ENCODE data around the gene CCDC149.

CCDC149 gene

GRCh38 chr4:24849351-24849750 lies 63.5 kb downstream of the CCDC149 start:
- DNase-seq (ENCODE audit: low read depth in 1 of 2, low spot score in 1 of 2): no peak
- H3K4me3 ChIP-seq (replicated peaks; ENCODE audit: insufficient read depth, low read length): no peak overlapping the region
- H3K27ac ChIP-seq (replicated peaks): no peak overlapping the region
- H3K27me3 ChIP-seq (ENCODE audit: insufficient read depth, poor library complexity, severe bottlenecking): no peaks in the 10 kb centered on the region
- TF ChIP-seq, protein P1, sequence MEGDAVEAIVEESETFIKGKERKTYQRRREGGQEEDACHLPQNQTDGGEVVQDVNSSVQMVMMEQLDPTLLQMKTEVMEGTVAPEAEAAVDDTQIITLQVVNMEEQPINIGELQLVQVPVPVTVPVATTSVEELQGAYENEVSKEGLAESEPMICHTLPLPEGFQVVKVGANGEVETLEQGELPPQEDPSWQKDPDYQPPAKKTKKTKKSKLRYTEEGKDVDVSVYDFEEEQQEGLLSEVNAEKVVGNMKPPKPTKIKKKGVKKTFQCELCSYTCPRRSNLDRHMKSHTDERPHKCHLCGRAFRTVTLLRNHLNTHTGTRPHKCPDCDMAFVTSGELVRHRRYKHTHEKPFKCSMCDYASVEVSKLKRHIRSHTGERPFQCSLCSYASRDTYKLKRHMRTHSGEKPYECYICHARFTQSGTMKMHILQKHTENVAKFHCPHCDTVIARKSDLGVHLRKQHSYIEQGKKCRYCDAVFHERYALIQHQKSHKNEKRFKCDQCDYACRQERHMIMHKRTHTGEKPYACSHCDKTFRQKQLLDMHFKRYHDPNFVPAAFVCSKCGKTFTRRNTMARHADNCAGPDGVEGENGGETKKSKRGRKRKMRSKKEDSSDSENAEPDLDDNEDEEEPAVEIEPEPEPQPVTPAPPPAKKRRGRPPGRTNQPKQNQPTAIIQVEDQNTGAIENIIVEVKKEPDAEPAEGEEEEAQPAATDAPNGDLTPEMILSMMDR (IDR thresholded peaks at IDR 0.05; ENCODE audit: insufficient read depth, low read length): no peak

- Histone ChIP-seq H3K27me3 (ENCODE audit: insufficient read depth, poor library complexity, severe bottlenecking) (no peaks in the 10 kb centered on the region), H3K27ac (replicated peaks) (no peak overlapping the region), H3K4me3 (replicated peaks; ENCODE audit: insufficient read depth, low read length) (no peak overlapping the region)
- TF ChIP-seq POLR2AphosphoS5 (IDR thresholded peaks at IDR 0.05; ENCODE audit: low read depth) (no peak), GABPA (IDR thresholded peaks at IDR 0.05; ENCODE audit: low read depth) (no peak), SPI1 (IDR thresholded peaks at IDR 0.05; ENCODE audit: borderline replicate concordance, low read depth) (no peak)
- TF ChIP-seq, protein P2, sequence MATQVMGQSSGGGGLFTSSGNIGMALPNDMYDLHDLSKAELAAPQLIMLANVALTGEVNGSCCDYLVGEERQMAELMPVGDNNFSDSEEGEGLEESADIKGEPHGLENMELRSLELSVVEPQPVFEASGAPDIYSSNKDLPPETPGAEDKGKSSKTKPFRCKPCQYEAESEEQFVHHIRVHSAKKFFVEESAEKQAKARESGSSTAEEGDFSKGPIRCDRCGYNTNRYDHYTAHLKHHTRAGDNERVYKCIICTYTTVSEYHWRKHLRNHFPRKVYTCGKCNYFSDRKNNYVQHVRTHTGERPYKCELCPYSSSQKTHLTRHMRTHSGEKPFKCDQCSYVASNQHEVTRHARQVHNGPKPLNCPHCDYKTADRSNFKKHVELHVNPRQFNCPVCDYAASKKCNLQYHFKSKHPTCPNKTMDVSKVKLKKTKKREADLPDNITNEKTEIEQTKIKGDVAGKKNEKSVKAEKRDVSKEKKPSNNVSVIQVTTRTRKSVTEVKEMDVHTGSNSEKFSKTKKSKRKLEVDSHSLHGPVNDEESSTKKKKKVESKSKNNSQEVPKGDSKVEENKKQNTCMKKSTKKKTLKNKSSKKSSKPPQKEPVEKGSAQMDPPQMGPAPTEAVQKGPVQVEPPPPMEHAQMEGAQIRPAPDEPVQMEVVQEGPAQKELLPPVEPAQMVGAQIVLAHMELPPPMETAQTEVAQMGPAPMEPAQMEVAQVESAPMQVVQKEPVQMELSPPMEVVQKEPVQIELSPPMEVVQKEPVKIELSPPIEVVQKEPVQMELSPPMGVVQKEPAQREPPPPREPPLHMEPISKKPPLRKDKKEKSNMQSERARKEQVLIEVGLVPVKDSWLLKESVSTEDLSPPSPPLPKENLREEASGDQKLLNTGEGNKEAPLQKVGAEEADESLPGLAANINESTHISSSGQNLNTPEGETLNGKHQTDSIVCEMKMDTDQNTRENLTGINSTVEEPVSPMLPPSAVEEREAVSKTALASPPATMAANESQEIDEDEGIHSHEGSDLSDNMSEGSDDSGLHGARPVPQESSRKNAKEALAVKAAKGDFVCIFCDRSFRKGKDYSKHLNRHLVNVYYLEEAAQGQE (IDR thresholded peaks at IDR 0.05; ENCODE audit: insufficient replicate concordance, low read depth): no peak
- TF ChIP-seq, protein P1 (IDR thresholded peaks at IDR 0.05; ENCODE audit: insufficient read depth, low read length): no peak
- no peak for DNase-seq (ENCODE audit: low read depth in 1 of 2, low spot score in 1 of 2)
Measured at GRCh38 chr4:24846716-24847115, 66.1 kb downstream of the CCDC149 start.

GRCh38 chr4:24845902-24846301 lies 66.9 kb downstream of the CCDC149 start:
- Histone ChIP-seq H3K27me3 (ENCODE audit: insufficient read depth, poor library complexity, severe bottlenecking) (no peaks in the 10 kb centered on the region), H3K27ac (replicated peaks) (no peak overlapping the region), H3K4me3 (replicated peaks; ENCODE audit: insufficient read depth, low read length) (no peak overlapping the region)
- no peak for DNase-seq (ENCODE audit: low read depth in 1 of 2, low spot score in 1 of 2)
- TF ChIP-seq POLR2AphosphoS5 (IDR thresholded peaks at IDR 0.05; ENCODE audit: low read depth): no peak
- no peak for TF ChIP-seq GABPA (IDR thresholded peaks at IDR 0.05; ENCODE audit: low read depth)
- no peak for TF ChIP-seq SPI1 (IDR thresholded peaks at IDR 0.05; ENCODE audit: borderline replicate concordance, low read depth)
- TF ChIP-seq, protein P1 (IDR thresholded peaks at IDR 0.05; ENCODE audit: insufficient read depth, low read length): no peak
- TF ChIP-seq, protein P2 (IDR thresholded peaks at IDR 0.05; ENCODE audit: insufficient replicate concordance, low read depth): no peak

GRCh38 chr4:24845132-24845531 lies 67.7 kb downstream of the CCDC149 start:
- DNase-seq (ENCODE audit: low read depth in 1 of 2, low spot score in 1 of 2): no peak
- no peak overlapping the region for H3K4me3 ChIP-seq (replicated peaks; ENCODE audit: insufficient read depth, low read length)
- no peaks in the 10 kb centered on the region for H3K27me3 ChIP-seq (ENCODE audit: insufficient read depth, poor library complexity, severe bottlenecking)
- H3K27ac ChIP-seq (replicated peaks): no peak overlapping the region
- TF ChIP-seq, protein P2 (IDR thresholded peaks at IDR 0.05; ENCODE audit: insufficient replicate concordance, low read depth): no peak
